ENCODE measurements around the gene TEX22.

- TF ChIP-seq CTCF (IDR thresholded peaks at IDR 0.05) (no peak), POLR2A (IDR thresholded peaks at IDR 0.05) (no peak)
Observed at GRCh38 chr14:105358140-105358846, 40.0 kb upstream of the TEX22 start.
